Mesenchymal stem cell (in vitro differentiated cells and primary cell): ENCODE results near the gene EPHA1.

ENCODE experiments used
- DNase-seq: peaks from one replicate; pipeline ENCODE4 v3.0.0-alpha.2; 2013
- H2AFZ ChIP-seq: one replicate; pipeline ENCODE4 v1.6.1; 2013; ENCODE audit warnings: low read depth, mild to moderate bottlenecking, control low read depth, inconsistent platforms, low read length, moderate library complexity
- H2AK5ac ChIP-seq: 2 replicates; pipeline ENCODE4 v1.6.1; 2013; ENCODE audit warnings: low read length, moderate library complexity, mild to moderate bottlenecking, inconsistent platforms; ENCODE audit not compliant: severe bottlenecking
- H2BK120ac ChIP-seq: one replicate; pipeline ENCODE4 v1.6.1; 2013; ENCODE audit warnings: low read depth, mild to moderate bottlenecking, inconsistent platforms, low read length, moderate library complexity
- H2BK12ac ChIP-seq, 2 experiments: one replicate each; pipeline ENCODE4 v1.6.1; 2013; ENCODE audit warnings: inconsistent platforms in 2 of 2, low read length in 2 of 2, mild to moderate bottlenecking in 2 of 2, moderate library complexity in 2 of 2, control low read depth in 1 of 2
- H2BK15ac ChIP-seq: one replicate; pipeline ENCODE4 v1.6.1; 2013; ENCODE audit warnings: mild to moderate bottlenecking, low read depth, inconsistent platforms; ENCODE audit not compliant: poor library complexity, severe bottlenecking
- H2BK5ac ChIP-seq: 2 replicates; pipeline ENCODE4 v1.6.1; 2013; ENCODE audit warnings: low read depth, mild to moderate bottlenecking, low read length, control low read depth, inconsistent platforms; ENCODE audit not compliant: poor library complexity, severe bottlenecking
- H3K14ac ChIP-seq, 2 experiments: one replicate each; pipeline ENCODE4 v1.6.1; 2013; ENCODE audit warnings: inconsistent platforms in 2 of 2, low read length in 2 of 2, control low read depth in 1 of 2, mild to moderate bottlenecking in 1 of 2, moderate library complexity in 1 of 2
- H3K18ac ChIP-seq, 2 experiments: one replicate each; pipeline ENCODE4 v1.6.1; 2013; ENCODE audit warnings: inconsistent platforms in 2 of 2, low read length in 2 of 2, control low read depth in 1 of 2, low read depth in 1 of 2, mild to moderate bottlenecking in 1 of 2
- H3K23ac ChIP-seq, 2 experiments: one replicate each; pipeline ENCODE4 v1.6.1; 2013; ENCODE audit warnings: inconsistent platforms in 2 of 2, low read length in 2 of 2, mild to moderate bottlenecking in 2 of 2, moderate library complexity in 2 of 2, control low read depth in 1 of 2
- H3K27ac ChIP-seq: 2 replicates; pipeline ENCODE4 v1.5.1; 2013; ENCODE audit warnings: mild to moderate bottlenecking, moderate library complexity, low read length, control low read depth, inconsistent platforms; ENCODE audit not compliant: poor library complexity, severe bottlenecking
- H3K27me3 ChIP-seq, 2 experiments: 2 replicates each; pipeline versions ENCODE4 v1.6.1 to v1.7.0; 2013; ENCODE audit warnings: low read length in 2 of 2, mild to moderate bottlenecking in 2 of 2, moderate library complexity in 2 of 2, control low read depth in 1 of 2, inconsistent platforms in 1 of 2; ENCODE audit not compliant: control insufficient read depth in 1 of 2, insufficient read depth in 1 of 2
- H3K36me3 ChIP-seq, 2 experiments: 2 replicates each; pipeline versions ENCODE4 v1.6.1 to v1.7.0; 2013; ENCODE audit warnings: low read length in 2 of 2, control low read depth in 1 of 2, inconsistent platforms in 1 of 2, low read depth in 1 of 2, mild to moderate bottlenecking in 1 of 2; ENCODE audit not compliant: insufficient read depth in 2 of 2, control insufficient read depth in 1 of 2
- H3K4ac ChIP-seq, 2 experiments: one replicate each; pipeline ENCODE4 v1.6.1; 2013; ENCODE audit warnings: inconsistent platforms in 2 of 2, low read length in 2 of 2, mild to moderate bottlenecking in 2 of 2, moderate library complexity in 2 of 2, control low read depth in 1 of 2, low read depth in 1 of 2
- H3K4me1 ChIP-seq: 2 replicates; pipeline ENCODE4 v1.6.1; 2013; ENCODE audit warnings: low read depth, low read length, control low read depth; ENCODE audit not compliant: control insufficient read depth, insufficient read depth
- H3K4me2 ChIP-seq: 2 replicates; pipeline ENCODE4 v1.6.1; 2013; ENCODE audit warnings: low read length, mild to moderate bottlenecking, inconsistent platforms; ENCODE audit not compliant: poor library complexity, severe bottlenecking
- H3K4me3 ChIP-seq, 2 experiments: 2 replicates each; pipeline versions ENCODE4 v1.5.1 to v1.7.0; 2013; ENCODE audit warnings: low read length in 2 of 2, mild to moderate bottlenecking in 2 of 2, control low read depth in 1 of 2, low read depth in 1 of 2; ENCODE audit not compliant: insufficient read depth in 1 of 2
- H3K79me1 ChIP-seq: replicated peaks from 2 replicates; pipeline ENCODE4 v1.6.1; 2013; ENCODE audit warnings: mild to moderate bottlenecking, control low read depth, low read length, inconsistent platforms; ENCODE audit not compliant: poor library complexity, severe bottlenecking
- H3K9ac ChIP-seq: 2 replicates; pipeline ENCODE4 v1.7.0; 2013; ENCODE audit warnings: mild to moderate bottlenecking, low read length, moderate library complexity
- H3K9me3 ChIP-seq: 2 replicates; pipeline ENCODE4 v1.7.0; 2013; ENCODE audit warnings: mild to moderate bottlenecking, low read length; ENCODE audit not compliant: control insufficient read depth
- H4K8ac ChIP-seq: one replicate; pipeline ENCODE4 v1.6.1; 2013; ENCODE audit warnings: inconsistent platforms, mild to moderate bottlenecking, low read length, moderate library complexity
- H4K91ac ChIP-seq: one replicate; pipeline ENCODE4 v1.6.1; 2013; ENCODE audit warnings: mild to moderate bottlenecking, low read length, inconsistent platforms
- WGBS: methylation state at CpG from one replicate; pipeline ENCODE4 v1.1.7; 2013; ENCODE audit warnings: mixed read lengths; 5-methylcytosine and 5-hydroxymethylcytosine counted together

The EPHA1 gene

GRCh38 chr7:143373255-143373794 is 35.3 kb downstream of the EPHA1 start:
- Histone ChIP-seq H2BK15ac (no peak overlapping the region), H3K18ac (no peak overlapping the region), H3K9me3 (no peaks in the 10 kb centered on the region), H3K4me2 (no peak overlapping the region), H3K4me3 (no peak overlapping the region), H4K8ac (no peak overlapping the region), H3K36me3 (no peaks in the 10 kb centered on the region), H3K4me1 (peaks cover 9% of the 10 kb centered on the region), H2BK5ac (no peak overlapping the region), H3K27me3 (no peaks in the 10 kb centered on the region), H2BK12ac (no peak overlapping the region), H4K91ac (no peak overlapping the region), H3K9ac (no peak overlapping the region), H2AK5ac (no peak overlapping the region), H3K27ac (no peak overlapping the region), H3K23ac (no peak overlapping the region), H3K79me1 (peaks cover 5% of the 10 kb centered on the region), H2BK120ac (no peak overlapping the region), H2AFZ (no peak overlapping the region), H3K14ac (no peak overlapping the region), H3K4ac (no peak overlapping the region)
- DNase-seq, result no peak
- 94% methylated on average over 4 of the region's 4 CpGs for WGBS

GRCh38 chr7:143372070-143372469 is 36.6 kb downstream of the EPHA1 start:
- Histone ChIP-seq H3K27ac (no peak overlapping the region), H3K27me3 (no peaks in the 10 kb centered on the region), H3K4me2 (no peak overlapping the region), H2BK5ac (no peak overlapping the region), H3K4me3 (no peak overlapping the region), H3K36me3 (no peaks in the 10 kb centered on the region), H3K18ac (no peak overlapping the region), H3K79me1 (no peaks in the 10 kb centered on the region), H3K14ac (no peak overlapping the region), H3K9ac (no peak overlapping the region), H3K23ac (no peak overlapping the region), H2BK15ac (no peak overlapping the region), H3K9me3 (no peaks in the 10 kb centered on the region), H4K91ac (no peak overlapping the region), H2AK5ac (no peak overlapping the region), H2BK120ac (no peak overlapping the region), H3K4ac (no peak overlapping the region), H3K4me1 (peaks cover 12% of the 10 kb centered on the region), H4K8ac (no peak overlapping the region), H2AFZ (no peak overlapping the region), H2BK12ac (no peak overlapping the region)
- WGBS, result 81% methylated on average over 4 of the region's 4 CpGs
- DNase-seq, result no peak

- H3K4me1 ChIP-seq, result peaks cover 8% of the 10 kb centered on the region
- no peak overlapping the region for H3K14ac ChIP-seq
- no peak overlapping the region for H3K23ac ChIP-seq
- H2BK12ac ChIP-seq, result no peak overlapping the region
- H2AFZ ChIP-seq, result no peak overlapping the region
- no peak overlapping the region for H2BK5ac ChIP-seq
- no peak overlapping the region for H3K4me2 ChIP-seq
- no peaks in the 10 kb centered on the region for H3K36me3 ChIP-seq
- H4K8ac ChIP-seq, result no peak overlapping the region
- no peak overlapping the region for H3K4ac ChIP-seq
- no peak overlapping the region for H2BK120ac ChIP-seq
- no peak overlapping the region for H3K27ac ChIP-seq
- H3K18ac ChIP-seq, result no peak overlapping the region
- no peak overlapping the region for H3K9ac ChIP-seq
- peaks cover 3 to 6% of the 10 kb centered on the region in 2 experiments for H3K27me3 ChIP-seq
- H2AK5ac ChIP-seq, result no peak overlapping the region
- DNase-seq, result no peak
- no peaks in the 10 kb centered on the region for H3K79me1 ChIP-seq
- H3K9me3 ChIP-seq, result no peaks in the 10 kb centered on the region
- WGBS, result 69% methylated on average over 8 of the region's 12 CpGs
- H4K91ac ChIP-seq, result no peak overlapping the region
- H2BK15ac ChIP-seq, result no peak overlapping the region
- H3K4me3 ChIP-seq, result no peak overlapping the region
Measured at GRCh38 chr7:143369678-143370651, 38.7 kb downstream of the EPHA1 start.

GRCh38 chr7:143368387-143368786 is 40.3 kb downstream of the EPHA1 start:
- DNase-seq, result no peak
- Histone ChIP-seq H2AK5ac (no peak overlapping the region), H2BK15ac (no peak overlapping the region), H3K18ac (no peak overlapping the region), H2BK5ac (no peak overlapping the region), H3K23ac (no peak overlapping the region), H2AFZ (no peak overlapping the region), H3K27ac (no peak overlapping the region), H3K36me3 (no peaks in the 10 kb centered on the region), H3K9me3 (no peaks in the 10 kb centered on the region), H3K4me2 (no peak overlapping the region), H3K4me1 (peaks cover 8% of the 10 kb centered on the region), H3K4ac (no peak overlapping the region), H4K8ac (no peak overlapping the region), H3K79me1 (no peaks in the 10 kb centered on the region), H3K9ac (no peak overlapping the region), H3K27me3 (peaks cover 18 to 22% of the 10 kb centered on the region in 2 experiments), H3K4me3 (no peak overlapping the region), H2BK120ac (no peak overlapping the region), H4K91ac (no peak overlapping the region), H2BK12ac (no peak overlapping the region), H3K14ac (peak overlapping the region in 1 of 2 experiments; percentile 18)
- WGBS, result 90% methylated on average over 1 of the region's 1 CpG
